Measurements from ENCODE around the gene FAM193B.

- TF ChIP-seq CTCF (IDR thresholded peaks at IDR 0.05) (no peak), EZH2 (IDR thresholded peaks at IDR 0.05; ENCODE audit: borderline replicate concordance, insufficient read depth, low read depth, low read length, poor library complexity, severe bottlenecking) (no peak)
Measured at GRCh38 chr5:177503351-177504085, 50.8 kb downstream of the FAM193B start.
